Activated CD4-positive, alpha-beta T cell treated with anti-CD3 and anti-CD28 coated beads, Interleukin-2, amount 50 U/mL, for 16 hours (primary cell): ENCODE data around the gene CYS1.
"Not testable (repeated sequence)": the region's sequence is repeated elsewhere in the genome, so short reads cannot be mapped to it uniquely, and the experiment has no call there.

Experiments used
- DNase-seq: peaks from one replicate; pipeline ENCODE4 v3.0.0-alpha.2; 2020

Gene CYS1

GRCh38 chr2:10011606-10012325 is 68.4 kb downstream of the CYS1 start:
- not testable (repeated sequence) for DNase-seq

GRCh38 chr2:10010861-10011605 is 69.2 kb downstream of the CYS1 start:
- DNase-seq = not testable (repeated sequence)

DNA sequence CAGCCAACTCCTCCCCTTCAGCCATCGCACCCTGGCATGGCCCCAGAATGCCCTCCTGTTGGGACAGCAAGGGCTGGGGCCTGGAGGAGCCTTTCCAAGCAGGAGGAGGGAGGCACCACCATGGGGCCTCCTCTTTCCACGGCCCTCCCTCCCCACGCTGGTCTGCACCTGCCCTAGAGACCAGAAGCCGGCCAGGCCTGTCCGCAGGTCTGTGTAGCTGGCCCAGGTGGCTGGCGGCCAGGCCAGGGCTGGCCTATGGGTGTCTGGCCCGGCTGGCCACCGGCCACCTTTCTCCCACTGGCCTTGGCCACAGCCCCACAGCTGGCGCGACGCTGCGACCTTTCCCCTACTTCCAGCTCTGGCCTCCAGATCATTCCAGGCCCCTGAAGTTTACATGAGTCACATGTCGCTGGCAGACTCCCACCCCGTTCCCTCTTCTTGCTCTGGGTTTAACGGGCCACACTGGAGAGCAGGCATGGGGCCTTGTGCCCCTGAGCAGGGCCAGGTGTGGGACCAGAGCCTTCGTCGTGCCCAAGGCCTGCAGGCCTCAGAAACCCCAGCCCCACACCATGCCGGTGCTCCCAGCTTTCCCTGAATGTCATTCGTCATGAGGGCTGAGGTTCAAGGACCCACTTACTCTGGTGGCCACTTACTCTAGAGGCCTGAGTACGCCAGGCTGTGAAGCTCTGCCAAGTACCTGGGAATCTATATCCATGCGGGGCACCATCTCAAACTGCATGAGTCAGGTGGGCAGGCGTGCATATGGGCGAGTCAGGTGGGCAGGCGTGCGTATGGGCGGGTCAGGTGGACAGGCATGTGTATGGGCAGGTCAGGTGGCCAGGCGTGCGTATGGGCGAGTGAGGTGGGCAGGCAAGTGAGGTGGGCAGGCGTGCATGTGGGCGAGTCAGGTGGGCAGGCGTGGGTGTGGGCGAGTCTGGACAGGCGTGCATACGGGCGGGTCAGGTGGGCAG is 70.1 kb downstream of the CYS1 start:
- DNase-seq = no peak

DNA sequence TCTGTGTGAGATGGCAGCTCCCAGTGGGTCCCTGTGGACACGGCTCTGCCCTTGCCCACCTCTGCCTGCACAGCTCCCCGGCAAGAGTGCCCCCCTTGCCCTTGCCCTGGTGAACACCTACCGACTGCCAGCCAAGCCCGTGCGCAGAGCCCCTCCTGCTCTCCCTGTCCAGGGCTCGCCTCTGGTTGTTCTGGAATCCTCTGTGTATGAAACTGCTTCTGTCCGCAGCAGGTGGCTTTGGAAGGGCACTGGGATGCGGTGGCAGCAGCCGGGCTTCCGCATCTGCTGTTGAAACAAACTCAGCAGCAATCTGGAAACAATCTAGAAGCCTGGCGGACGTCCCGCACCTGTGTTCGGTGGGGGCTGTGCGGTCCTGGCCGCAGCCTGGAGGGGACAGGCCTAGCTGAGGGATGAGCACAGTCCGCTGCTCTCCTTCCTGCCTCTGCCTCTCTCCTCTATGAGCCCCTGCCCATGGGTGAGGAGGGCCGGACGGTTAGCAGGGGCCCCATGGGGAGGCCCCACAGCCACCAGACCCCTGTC is 70.9 kb downstream of the CYS1 start:
- no peak for DNase-seq

- DNase-seq = no peak
Measured at GRCh38 chr2:10008809-10009176, 71.4 kb downstream of the CYS1 start.

DNA sequence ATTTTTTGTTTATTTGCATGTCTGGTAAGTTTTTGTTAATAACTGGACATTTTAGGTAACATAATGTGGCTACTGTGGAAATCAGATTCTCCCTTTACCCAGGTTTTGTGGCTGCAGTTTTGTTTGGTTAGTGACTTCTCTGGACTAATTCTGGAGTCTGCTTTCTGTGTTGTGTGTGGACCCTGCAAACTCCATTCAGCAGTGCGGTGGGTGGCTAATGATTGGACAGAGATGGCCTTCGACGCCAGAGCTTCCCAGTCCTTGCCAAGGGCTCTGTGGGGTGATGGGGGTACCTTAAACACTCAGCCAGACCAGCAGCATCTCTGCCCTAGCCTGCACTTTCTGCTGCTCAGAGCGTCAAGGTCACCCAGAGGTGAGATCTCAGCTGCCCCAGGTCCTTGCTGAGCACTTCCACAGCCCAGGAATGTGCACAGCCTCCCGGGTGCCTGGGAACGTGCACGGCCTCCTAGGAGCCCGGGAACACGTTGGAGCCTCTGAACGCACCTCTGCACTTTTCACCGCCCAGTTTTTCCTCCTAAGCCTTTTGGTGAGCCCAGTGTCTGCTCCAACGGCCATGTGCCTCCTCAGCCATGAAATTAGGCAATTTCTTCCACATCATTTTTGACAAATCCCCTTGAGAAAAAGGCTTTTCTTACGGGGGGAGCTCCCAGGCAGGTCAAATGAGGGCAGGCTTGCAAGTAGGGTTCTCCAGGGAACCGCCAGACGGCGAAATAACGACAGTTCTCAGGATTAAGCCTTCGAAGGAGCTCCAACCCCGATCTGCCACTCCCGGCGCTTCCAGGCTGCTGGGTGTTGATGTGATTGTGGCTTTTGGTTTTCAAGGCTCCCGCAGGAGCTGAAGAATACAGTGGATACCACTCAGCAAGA is 72.0 kb downstream of the CYS1 start:
- DNase-seq = no peak

DNA sequence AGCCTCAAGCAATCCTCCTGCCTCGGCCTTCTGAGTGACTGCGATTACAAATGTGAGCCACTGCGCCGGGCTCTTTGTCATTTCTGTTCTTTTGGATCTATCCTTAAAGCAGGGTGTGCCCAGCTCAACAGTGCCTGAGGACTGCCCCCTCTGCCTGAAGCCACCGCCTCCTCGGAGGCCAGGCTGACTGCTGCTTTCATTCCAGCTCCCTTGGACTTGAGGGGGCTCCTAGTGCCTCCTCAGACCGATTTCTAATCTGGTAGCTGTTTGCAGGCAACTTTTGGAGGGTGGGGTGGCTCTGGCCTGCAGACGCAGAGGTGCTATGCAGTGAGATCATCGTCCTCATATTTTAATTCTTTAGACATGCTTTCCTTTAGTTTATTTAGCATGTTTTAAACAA is 72.8 kb downstream of the CYS1 start:
- no peak for DNase-seq
